Neural progenitor cell (in vitro differentiated cells): ENCODE measurements around the gene FAM53B.

ENCODE experiments used
- EZH2 ChIP-seq: fragments of 200-600 bp; sonication (generic); IDR thresholded peaks from 2 replicates; pipeline ENCODE4 v1.6.1; 2017; ENCODE audit warnings: antibody characterized with exemption, mild to moderate bottlenecking, moderate library complexity
- EZH2phosphoT487 ChIP-seq: fragments of 200-600 bp; sonication (generic); IDR thresholded peaks from 2 replicates; pipeline ENCODE4 v1.6.1; 2017; ENCODE audit warnings: antibody characterized with exemption
- TF ChIP-seq, protein P1 (sequence below): fragments of 200-600 bp; sonication (generic); IDR thresholded peaks from 2 replicates; pipeline ENCODE4 v1.5.1; 2017; ENCODE audit warnings: antibody characterized with exemption, mild to moderate bottlenecking

DNA sequence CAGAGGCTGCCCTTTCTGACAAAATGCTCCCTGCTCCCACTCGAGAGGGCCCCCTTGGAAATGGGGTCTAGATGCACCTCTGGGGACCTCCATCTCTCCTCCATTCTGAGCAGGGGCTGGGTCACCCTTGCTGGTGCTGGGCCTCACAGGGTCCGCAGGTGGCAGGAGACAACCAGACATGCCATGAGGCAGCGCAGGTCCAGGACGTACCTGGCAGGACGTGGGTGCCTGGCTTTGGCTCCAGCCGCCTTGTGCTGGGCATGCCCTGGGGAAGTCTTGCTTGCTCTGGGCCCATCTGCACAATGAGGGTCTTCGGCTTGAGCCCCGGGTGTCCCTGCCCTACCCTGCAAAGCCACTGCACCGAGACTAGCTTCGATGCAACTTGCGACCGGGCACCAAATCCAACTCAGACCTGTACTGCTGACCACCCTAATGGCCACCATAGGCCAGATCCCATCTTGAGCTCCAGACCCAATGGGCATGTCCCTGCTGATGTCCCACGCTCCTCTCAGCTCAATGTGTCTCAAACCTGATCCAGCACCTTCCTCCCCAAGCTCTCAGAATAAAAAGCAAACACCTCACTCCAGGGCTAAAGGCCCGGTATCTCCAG lies 107.0 kb downstream of the FAM53B start:
- TF ChIP-seq EZH2 (no peak), EZH2phosphoT487 (no peak)
- TF ChIP-seq, protein P1, sequence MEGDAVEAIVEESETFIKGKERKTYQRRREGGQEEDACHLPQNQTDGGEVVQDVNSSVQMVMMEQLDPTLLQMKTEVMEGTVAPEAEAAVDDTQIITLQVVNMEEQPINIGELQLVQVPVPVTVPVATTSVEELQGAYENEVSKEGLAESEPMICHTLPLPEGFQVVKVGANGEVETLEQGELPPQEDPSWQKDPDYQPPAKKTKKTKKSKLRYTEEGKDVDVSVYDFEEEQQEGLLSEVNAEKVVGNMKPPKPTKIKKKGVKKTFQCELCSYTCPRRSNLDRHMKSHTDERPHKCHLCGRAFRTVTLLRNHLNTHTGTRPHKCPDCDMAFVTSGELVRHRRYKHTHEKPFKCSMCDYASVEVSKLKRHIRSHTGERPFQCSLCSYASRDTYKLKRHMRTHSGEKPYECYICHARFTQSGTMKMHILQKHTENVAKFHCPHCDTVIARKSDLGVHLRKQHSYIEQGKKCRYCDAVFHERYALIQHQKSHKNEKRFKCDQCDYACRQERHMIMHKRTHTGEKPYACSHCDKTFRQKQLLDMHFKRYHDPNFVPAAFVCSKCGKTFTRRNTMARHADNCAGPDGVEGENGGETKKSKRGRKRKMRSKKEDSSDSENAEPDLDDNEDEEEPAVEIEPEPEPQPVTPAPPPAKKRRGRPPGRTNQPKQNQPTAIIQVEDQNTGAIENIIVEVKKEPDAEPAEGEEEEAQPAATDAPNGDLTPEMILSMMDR = no peak
